IMR-90 (cell line): ENCODE data around the gene SAMD5. TPM values are rescaled to one million over a fixed set of nuclear protein-coding genes. Genes with fewer than 3 reads are reported as not detected.

ENCODE experiments used
- ATAC-seq: fragments of 200-7000 bp; cut with Tn5 transposase; 2 replicates; pipeline ENCODE4 v1.9.1; 2020; ENCODE audit warnings: low read depth, mild to moderate bottlenecking, moderate library complexity
- BruUV-seq: library from RNA; stranded (reverse); fragments of 400-500 nt; replicated peaks from 2 replicates; lab custom pipeline; 2021; lab: Mats Ljungman, UMichigan
- CTCF ChIA-PET: fragments of 300-600 bp; formaldehyde crosslinking; extraction: SDS; loops from one replicate; lab custom pipeline; 2021; ENCODE audit warnings: antibody characterized with exemption; lab: Yijun Ruan, JAX
- POLR2A ChIA-PET: fragments of 300-600 bp; sonication (Branson Sonifier 250); formaldehyde crosslinking; loops from one replicate; lab custom pipeline; 2022; ENCODE audit warnings: antibody characterized with exemption; ENCODE audit not compliant: unreplicated experiment; lab: Charles Lee
- DNase-seq: peaks from one replicate; pipeline ENCODE4 v3.0.0; 2013
- H2AFZ ChIP-seq: replicated peaks from 2 replicates; pipeline ENCODE3; 2013; ENCODE audit warnings: low read length, mild to moderate bottlenecking; ENCODE audit not compliant: poor library complexity
- H2AK5ac ChIP-seq: 2 replicates; pipeline ENCODE4 v1.6.1; 2013; ENCODE audit warnings: low read depth, low read length, inconsistent platforms
- H2AK9ac ChIP-seq: replicated peaks from 2 replicates; pipeline ENCODE3; 2013; ENCODE audit warnings: mild to moderate bottlenecking, low read depth, low read length, moderate library complexity; ENCODE audit not compliant: poor library complexity
- H2BK120ac ChIP-seq: 2 replicates; pipeline ENCODE4 v1.6.1; 2013; ENCODE audit warnings: low read depth, low read length, inconsistent platforms
- H2BK15ac ChIP-seq: 3 replicates; pipeline ENCODE4 v1.6.1; 2013; ENCODE audit warnings: low read depth, low read length, inconsistent platforms
- H2BK20ac ChIP-seq: 2 replicates; pipeline ENCODE4 v1.6.1; 2013; ENCODE audit warnings: low read depth, mild to moderate bottlenecking, inconsistent platforms, low read length, moderate library complexity
- H2BK5ac ChIP-seq: 2 replicates; pipeline ENCODE4 v1.6.1; 2013; ENCODE audit warnings: mild to moderate bottlenecking, low read depth, low read length, inconsistent platforms; ENCODE audit not compliant: poor library complexity, severe bottlenecking
- H3K14ac ChIP-seq: replicated peaks from 2 replicates; pipeline ENCODE4 v1.6.1; 2013; ENCODE audit warnings: low read depth, low read length, inconsistent platforms
- H3K18ac ChIP-seq: 2 replicates; pipeline ENCODE4 v1.6.1; 2013; ENCODE audit warnings: low read depth, low read length, control low read depth
- H3K23ac ChIP-seq: 2 replicates; pipeline ENCODE4 v1.6.1; 2013; ENCODE audit warnings: low read depth, low read length, inconsistent platforms
- H3K27ac ChIP-seq: 2 replicates; pipeline ENCODE4 v1.5.1; 2013; ENCODE audit warnings: mild to moderate bottlenecking, control low read depth, low read length; ENCODE audit not compliant: insufficient read depth
- H3K27me3 ChIP-seq: 2 replicates; pipeline ENCODE4 v1.6.1; 2013; ENCODE audit warnings: low read length; ENCODE audit not compliant: control insufficient read depth, insufficient read depth
- H3K36me3 ChIP-seq: 2 replicates; pipeline ENCODE4 v1.6.1; 2013; ENCODE audit warnings: low read length, mixed read lengths; ENCODE audit not compliant: control insufficient read depth, insufficient read depth
- H3K4ac ChIP-seq: 2 replicates; pipeline ENCODE4 v1.6.1; 2013; ENCODE audit warnings: low read depth, low read length, inconsistent platforms
- H3K4me1 ChIP-seq: 2 replicates; pipeline ENCODE4 v1.6.1; 2013; ENCODE audit warnings: low read length, mixed read lengths; ENCODE audit not compliant: control insufficient read depth, insufficient read depth
- H3K4me2 ChIP-seq: 2 replicates; pipeline ENCODE4 v1.6.1; 2013; ENCODE audit warnings: low read depth, mild to moderate bottlenecking, control low read depth, low read length, moderate library complexity
- H3K4me3 ChIP-seq: 2 replicates; pipeline ENCODE4 v1.5.1; 2013; ENCODE audit warnings: low read depth, mild to moderate bottlenecking, control low read depth, low read length, moderate library complexity; ENCODE audit not compliant: insufficient read depth
- H3K56ac ChIP-seq: 2 replicates; pipeline ENCODE4 v1.6.1; 2013; ENCODE audit warnings: low read length, inconsistent platforms; ENCODE audit not compliant: insufficient read depth; ENCODE audit errors: extremely low read depth
- H3K79me1 ChIP-seq, 2 experiments: 2 replicates each; pipeline ENCODE4 v1.6.1; 2013; ENCODE audit warnings: low read length in 2 of 2, inconsistent platforms in 1 of 2, low read depth in 1 of 2
- H3K9ac ChIP-seq: 2 replicates; pipeline ENCODE4 v1.6.1; 2013; ENCODE audit warnings: low read depth, low read length, control low read depth
- H3K9me1 ChIP-seq: 2 replicates; pipeline ENCODE4 v1.6.1; 2013; ENCODE audit warnings: low read length, inconsistent platforms; ENCODE audit not compliant: insufficient read depth
- H3K9me3 ChIP-seq: 2 replicates; pipeline ENCODE4 v1.6.1; 2013; ENCODE audit warnings: low read length; ENCODE audit not compliant: control insufficient read depth, insufficient read depth
- H4K20me1 ChIP-seq: 2 replicates; pipeline ENCODE4 v1.6.1; 2013; ENCODE audit warnings: low read length, inconsistent platforms; ENCODE audit not compliant: insufficient read depth
- H4K5ac ChIP-seq: 2 replicates; pipeline ENCODE4 v1.6.1; 2013; ENCODE audit warnings: mild to moderate bottlenecking, low read depth, low read length, control low read depth
- H4K8ac ChIP-seq, 2 experiments: 2 replicates each; pipeline ENCODE4 v1.6.1; 2013; ENCODE audit warnings: low read depth in 2 of 2, low read length in 2 of 2, control low read depth in 1 of 2, inconsistent platforms in 1 of 2
- H4K91ac ChIP-seq: 2 replicates; pipeline ENCODE4 v1.6.1; 2013; ENCODE audit warnings: low read depth, low read length, inconsistent platforms; ENCODE audit not compliant: insufficient read depth
- CEBPB ChIP-seq: IDR thresholded peaks from 2 replicates; pipeline ENCODE4 v1.6.1; 2012; ENCODE audit warnings: low read depth, low read length, improper control_type of control experiment
- FOS ChIP-seq: fragments of 150-350 bp; IDR thresholded peaks from 2 replicates; pipeline ENCODE4 v1.6.1; 2016; ENCODE audit warnings: low read depth, low read length
- MAFK ChIP-seq: IDR thresholded peaks from 2 replicates; pipeline ENCODE4 v1.6.1; 2012; ENCODE audit warnings: low read depth, low read length, improper control_type of control experiment
- MXI1 ChIP-seq: IDR thresholded peaks from 2 replicates; pipeline ENCODE4 v1.6.1; 2012; ENCODE audit warnings: low read depth, mild to moderate bottlenecking, low read length, moderate library complexity, borderline replicate concordance
- NFE2L2 ChIP-seq: fragments of 150-350 bp; IDR thresholded peaks from 2 replicates; pipeline ENCODE4 v1.6.1; 2016; ENCODE audit warnings: low read depth, mild to moderate bottlenecking, low read length
- POLR2A ChIP-seq: IDR thresholded peaks from 2 replicates; pipeline ENCODE4 v1.6.1; 2012; ENCODE audit warnings: mild to moderate bottlenecking, low read depth, low read length
- RAD21 ChIP-seq: IDR thresholded peaks from 2 replicates; pipeline ENCODE4 v1.6.1; 2012; ENCODE audit warnings: low read length, improper control_type of control experiment
- SMC3 ChIP-seq: fragments of 150-350 bp; IDR thresholded peaks from 2 replicates; pipeline ENCODE4 v1.6.1; 2016; ENCODE audit warnings: low read depth, mild to moderate bottlenecking, antibody characterized with exemption, low read length, moderate library complexity
- WGBS, 2 experiments: methylation state at CpG; one replicate each; pipeline versions ENCODE4 v1.1.5 to v1.1.7; 2013; ENCODE audit warnings: missing lambda C conversion rate in 2 of 2; ENCODE audit not compliant: insufficient read length in 1 of 2; ENCODE audit errors: extremely low coverage in 2 of 2; 5-methylcytosine and 5-hydroxymethylcytosine counted together
- dilution Hi-C: fragments of 300-500 bp; cut with HindIII; formaldehyde crosslinking; loops from one replicate; pipeline ENCODE4 v1.14.3; 2018; ENCODE audit warnings: low sequenced_read_pairs; ENCODE audit not compliant: unreplicated experiment
- in situ Hi-C: fragments of 300-500 bp; cut with MboI; formaldehyde crosslinking; loops from 3 replicates; pipeline ENCODE4 v1.14.3; 2019; ENCODE audit warnings: low sequenced_read_pairs, inconsistent platforms, mixed read lengths
- intact Hi-C: fragments of 100-400 bp; cut with micrococcal nuclease; formaldehyde crosslinking; loops from 2 replicates; pipeline ENCODE4 v1.10.0; 2022
- polyA plus RNA-seq, 3 experiments: library from polyadenylated mRNA; depleted of rRNA; stranded (reverse); fragments of >200 nt; gene quantifications; 2 replicates each; pipeline ENCODE4 v1.2.3, GENCODE V29; 2012; ENCODE audit warnings: low replicate concordance in 1 of 3
- total RNA-seq: library from RNA; depleted of rRNA; stranded (reverse); fragments of >200 nt; gene quantifications from 2 replicates; pipeline ENCODE4 v1.2.3, GENCODE V29; 2012
- TF ChIP-seq, protein P1 (sequence below): fragments of 150-350 bp; IDR thresholded peaks from 2 replicates; pipeline ENCODE4 v1.6.1; 2017; ENCODE audit warnings: mild to moderate bottlenecking, antibody characterized with exemption, low read length, low read depth
- TF ChIP-seq, protein P2 (sequence below): conservative IDR thresholded peaks from 2 replicates; pipeline ENCODE4 v1.5.1; 2012; ENCODE audit warnings: mild to moderate bottlenecking, low read depth, low read length, improper control_type of control experiment
- TF ChIP-seq, protein P3 (sequence below): fragments of 150-350 bp; IDR thresholded peaks from 2 replicates; pipeline ENCODE4 v1.6.1; 2016; ENCODE audit warnings: low read depth, mild to moderate bottlenecking, low read length, moderate library complexity, borderline replicate concordance

Gene SAMD5
- total and polyA plus RNA-seq, 2 of the 4 experiments (the other 2 are of a cell fraction): 1.0 to 1.6 TPM

DNA sequence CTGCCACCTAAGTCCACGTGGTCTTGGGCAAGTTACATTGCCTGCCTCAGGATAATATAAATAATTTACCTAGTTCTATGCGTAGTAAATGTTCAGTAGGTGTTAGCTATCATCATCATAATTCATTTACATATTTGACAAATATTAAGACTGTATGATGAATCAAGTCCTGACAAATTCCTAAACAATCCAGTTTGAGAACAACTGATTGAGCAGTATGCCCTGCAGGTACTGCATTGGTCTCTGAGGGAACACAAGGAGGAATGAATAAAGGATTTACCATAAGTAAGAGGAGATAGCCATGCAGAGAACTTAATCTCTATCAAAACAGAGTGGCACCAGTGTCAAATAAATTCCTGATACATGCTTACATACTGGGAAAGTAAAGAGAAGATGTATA lies 70.4 kb downstream of the SAMD5 start:
- Histone ChIP-seq H4K91ac (no peak overlapping the region), H2AK5ac (no peak overlapping the region), H2BK5ac (no peak overlapping the region), H3K14ac (no peak overlapping the region), H2AK9ac (no peak overlapping the region), H4K5ac (no peak overlapping the region), H3K9me3 (no peaks in the 10 kb centered on the region), H4K20me1 (no peaks in the 10 kb centered on the region), H3K9me1 (no peaks in the 10 kb centered on the region), H2BK15ac (no peak overlapping the region), H3K79me1 (no peaks in the 10 kb centered on the region), H3K23ac (no peak overlapping the region), H3K36me3 (no peaks in the 10 kb centered on the region), H3K27me3 (no peaks in the 10 kb centered on the region; the same call in 1 of the 2 replicates), H2BK120ac (no peak overlapping the region), H3K4me3 (no peak overlapping the region), H3K4me1 (0 out of 2 replicates have a peak, but pooled peaks cover 2% of the 10 kb centered on the region), H4K8ac (no peak overlapping the region), H3K27ac (no peak overlapping the region), H2BK20ac (no peak overlapping the region), H2AFZ (no peak overlapping the region), H3K4ac (no peak overlapping the region), H3K18ac (no peak overlapping the region), H3K9ac (no peak overlapping the region), H3K56ac (no peak overlapping the region), H3K4me2 (no peak overlapping the region)
- dilution Hi-C loops: no loop called here
- no CpG with 5 or more reads among the region's 2 CpGs for WGBS, 2 experiments
- in situ Hi-C loops: no loop called here
- intact Hi-C loops: no loop called here
- DNase-seq: no peak
- ATAC-seq: no peak
- ChIA-PET POLR2A (no interaction called here), CTCF (no interaction called here)
- TF ChIP-seq FOS: no peak
- TF ChIP-seq RAD21: no peak
- TF ChIP-seq, protein P1, sequence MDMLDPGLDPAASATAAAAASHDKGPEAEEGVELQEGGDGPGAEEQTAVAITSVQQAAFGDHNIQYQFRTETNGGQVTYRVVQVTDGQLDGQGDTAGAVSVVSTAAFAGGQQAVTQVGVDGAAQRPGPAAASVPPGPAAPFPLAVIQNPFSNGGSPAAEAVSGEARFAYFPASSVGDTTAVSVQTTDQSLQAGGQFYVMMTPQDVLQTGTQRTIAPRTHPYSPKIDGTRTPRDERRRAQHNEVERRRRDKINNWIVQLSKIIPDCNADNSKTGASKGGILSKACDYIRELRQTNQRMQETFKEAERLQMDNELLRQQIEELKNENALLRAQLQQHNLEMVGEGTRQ: no peak
- TF ChIP-seq NFE2L2: no peak
- no peak for TF ChIP-seq CEBPB
- TF ChIP-seq, protein P2, sequence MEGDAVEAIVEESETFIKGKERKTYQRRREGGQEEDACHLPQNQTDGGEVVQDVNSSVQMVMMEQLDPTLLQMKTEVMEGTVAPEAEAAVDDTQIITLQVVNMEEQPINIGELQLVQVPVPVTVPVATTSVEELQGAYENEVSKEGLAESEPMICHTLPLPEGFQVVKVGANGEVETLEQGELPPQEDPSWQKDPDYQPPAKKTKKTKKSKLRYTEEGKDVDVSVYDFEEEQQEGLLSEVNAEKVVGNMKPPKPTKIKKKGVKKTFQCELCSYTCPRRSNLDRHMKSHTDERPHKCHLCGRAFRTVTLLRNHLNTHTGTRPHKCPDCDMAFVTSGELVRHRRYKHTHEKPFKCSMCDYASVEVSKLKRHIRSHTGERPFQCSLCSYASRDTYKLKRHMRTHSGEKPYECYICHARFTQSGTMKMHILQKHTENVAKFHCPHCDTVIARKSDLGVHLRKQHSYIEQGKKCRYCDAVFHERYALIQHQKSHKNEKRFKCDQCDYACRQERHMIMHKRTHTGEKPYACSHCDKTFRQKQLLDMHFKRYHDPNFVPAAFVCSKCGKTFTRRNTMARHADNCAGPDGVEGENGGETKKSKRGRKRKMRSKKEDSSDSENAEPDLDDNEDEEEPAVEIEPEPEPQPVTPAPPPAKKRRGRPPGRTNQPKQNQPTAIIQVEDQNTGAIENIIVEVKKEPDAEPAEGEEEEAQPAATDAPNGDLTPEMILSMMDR: no peak
- no peak for TF ChIP-seq MXI1
- TF ChIP-seq, protein P3, sequence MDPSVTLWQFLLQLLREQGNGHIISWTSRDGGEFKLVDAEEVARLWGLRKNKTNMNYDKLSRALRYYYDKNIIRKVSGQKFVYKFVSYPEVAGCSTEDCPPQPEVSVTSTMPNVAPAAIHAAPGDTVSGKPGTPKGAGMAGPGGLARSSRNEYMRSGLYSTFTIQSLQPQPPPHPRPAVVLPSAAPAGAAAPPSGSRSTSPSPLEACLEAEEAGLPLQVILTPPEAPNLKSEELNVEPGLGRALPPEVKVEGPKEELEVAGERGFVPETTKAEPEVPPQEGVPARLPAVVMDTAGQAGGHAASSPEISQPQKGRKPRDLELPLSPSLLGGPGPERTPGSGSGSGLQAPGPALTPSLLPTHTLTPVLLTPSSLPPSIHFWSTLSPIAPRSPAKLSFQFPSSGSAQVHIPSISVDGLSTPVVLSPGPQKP: no peak
- no peak for TF ChIP-seq MAFK
- TF ChIP-seq POLR2A: no peak
- no peak for TF ChIP-seq SMC3
- BruUV-seq: no TSS peak
